T follicular helper cell (primary cell): Measurements from ENCODE around the gene RPS15.
"Not testable (repeated sequence)": the region's sequence is repeated elsewhere in the genome, so short reads cannot be mapped to it uniquely, and the experiment has no call there.

Source experiments
- DNase-seq: peaks from one replicate; pipeline ENCODE4 v3.0.0-alpha.2; 2020; ENCODE audit warnings: low read depth

The RPS15 gene

GRCh38 chr19:1420085-1420484 is 18.1 kb upstream of the RPS15 start:
- not testable (repeated sequence) for DNase-seq

- DNase-seq, result no peak
Measured at GRCh38 chr19:1420590-1420989, 17.6 kb upstream of the RPS15 start.

- no peak for DNase-seq
Measured at GRCh38 chr19:1421218-1421957, 16.8 kb upstream of the RPS15 start.

GRCh38 chr19:1421958-1422305 is 16.3 kb upstream of the RPS15 start:
- DNase-seq, result no peak

GRCh38 chr19:1422360-1422759 is 15.8 kb upstream of the RPS15 start:
- no peak for DNase-seq

- no peak for DNase-seq
Measured at GRCh38 chr19:1422943-1423342, 15.3 kb upstream of the RPS15 start.

- no peak for DNase-seq
Measured at GRCh38 chr19:1423436-1424191, 14.6 kb upstream of the RPS15 start.

- no peak for DNase-seq
Measured at GRCh38 chr19:1424192-1424955, 13.8 kb upstream of the RPS15 start.

GRCh38 chr19:1425102-1425837 is 12.9 kb upstream of the RPS15 start:
- no peak for DNase-seq

- DNase-seq, result no peak
Measured at GRCh38 chr19:1425902-1426301, 12.3 kb upstream of the RPS15 start.

GRCh38 chr19:1426736-1427135 is 11.5 kb upstream of the RPS15 start:
- DNase-seq, result no peak

- DNase-seq, result no peak
Measured at GRCh38 chr19:1427221-1427920, 10.8 kb upstream of the RPS15 start.

- DNase-seq, result no peak
Measured at GRCh38 chr19:1428738-1429391, 9.3 kb upstream of the RPS15 start.

- no peak for DNase-seq
Measured at GRCh38 chr19:1429750-1430149, 8.4 kb upstream of the RPS15 start.

- no peak for DNase-seq
Measured at GRCh38 chr19:1430246-1430645, 8.0 kb upstream of the RPS15 start.

- DNase-seq, result no peak
Measured at GRCh38 chr19:1431759-1432506, 6.3 kb upstream of the RPS15 start.

- no peak for DNase-seq
Measured at GRCh38 chr19:1432507-1432887, 5.7 kb upstream of the RPS15 start.

- no peak for DNase-seq
Measured at GRCh38 chr19:1433119-1434039, 4.8 kb upstream of the RPS15 start.

- DNase-seq, result no peak
Measured at GRCh38 chr19:1434040-1434366, 4.2 kb upstream of the RPS15 start.
